Endothelial cell of umbilical vein (primary cell): Measurements from ENCODE around the gene PPFIA1.

ENCODE experiments used
- GATA2 ChIP-seq: IDR thresholded peaks from 2 replicates; pipeline ENCODE4 v1.7.0; 2011; ENCODE audit warnings: low read depth, mild to moderate bottlenecking, moderate library complexity, mixed read lengths, low read length; ENCODE audit not compliant: insufficient read length, insufficient read depth
- JUN ChIP-seq: IDR thresholded peaks from 2 replicates; pipeline ENCODE4 v1.6.1; 2011; ENCODE audit warnings: borderline replicate concordance, low read depth; ENCODE audit not compliant: insufficient read length, insufficient read depth
- MYC ChIP-seq: IDR thresholded peaks from one replicate; pipeline ENCODE4 v1.6.1; 2011; ENCODE audit warnings: mild to moderate bottlenecking, low read depth, low read length
- POLR2A ChIP-seq: IDR thresholded peaks from 2 replicates; pipeline ENCODE4 v1.6.1; 2012; ENCODE audit warnings: low read depth, mild to moderate bottlenecking, control low read depth, low read length
- POLR2AphosphoS5 ChIP-seq: IDR thresholded peaks from 2 replicates; pipeline ENCODE4 v1.6.1; 2012; ENCODE audit warnings: low read depth, mild to moderate bottlenecking, control low read depth, low read length, moderate library complexity; ENCODE audit not compliant: insufficient read depth
- TF ChIP-seq, protein P1 (sequence below), 2 donors: IDR thresholded peaks; 1 replicate in 1 of 2; 2 replicates in 1 of 2; pipeline ENCODE4 v1.5.1; 2011; ENCODE audit warnings: low read length in 2 of 2, mild to moderate bottlenecking in 2 of 2, moderate library complexity in 2 of 2, control low read depth in 1 of 2, inconsistent platforms in 1 of 2, low read depth in 1 of 2; ENCODE audit not compliant: insufficient read depth in 1 of 2; ENCODE audit errors: extremely low read depth in 1 of 2
- TF ChIP-seq, protein P2 (sequence below): IDR thresholded peaks from 2 replicates; pipeline ENCODE4 v1.6.1; 2011; ENCODE audit not compliant: insufficient read depth, insufficient read length

DNA sequence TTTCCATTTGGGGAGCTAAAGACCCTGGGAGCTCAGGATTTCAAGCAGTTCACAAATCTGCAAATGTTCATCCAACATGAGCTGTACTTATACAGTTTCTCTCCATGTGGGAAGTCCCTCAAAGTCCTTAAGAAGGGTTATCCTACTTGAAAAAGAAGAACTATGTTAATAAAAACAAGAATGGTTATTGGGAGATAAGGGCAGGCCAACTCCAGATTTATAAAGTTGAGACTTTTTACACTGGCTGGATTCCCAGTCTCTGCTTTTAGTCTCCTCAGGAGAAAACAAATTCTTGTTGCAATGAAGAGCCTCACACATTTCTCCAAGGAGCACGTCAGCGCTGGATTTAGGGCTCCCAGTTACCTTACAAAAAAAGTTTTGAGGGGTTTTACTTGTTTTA lies 93.7 kb downstream of the PPFIA1 start:
- TF ChIP-seq, protein P1, sequence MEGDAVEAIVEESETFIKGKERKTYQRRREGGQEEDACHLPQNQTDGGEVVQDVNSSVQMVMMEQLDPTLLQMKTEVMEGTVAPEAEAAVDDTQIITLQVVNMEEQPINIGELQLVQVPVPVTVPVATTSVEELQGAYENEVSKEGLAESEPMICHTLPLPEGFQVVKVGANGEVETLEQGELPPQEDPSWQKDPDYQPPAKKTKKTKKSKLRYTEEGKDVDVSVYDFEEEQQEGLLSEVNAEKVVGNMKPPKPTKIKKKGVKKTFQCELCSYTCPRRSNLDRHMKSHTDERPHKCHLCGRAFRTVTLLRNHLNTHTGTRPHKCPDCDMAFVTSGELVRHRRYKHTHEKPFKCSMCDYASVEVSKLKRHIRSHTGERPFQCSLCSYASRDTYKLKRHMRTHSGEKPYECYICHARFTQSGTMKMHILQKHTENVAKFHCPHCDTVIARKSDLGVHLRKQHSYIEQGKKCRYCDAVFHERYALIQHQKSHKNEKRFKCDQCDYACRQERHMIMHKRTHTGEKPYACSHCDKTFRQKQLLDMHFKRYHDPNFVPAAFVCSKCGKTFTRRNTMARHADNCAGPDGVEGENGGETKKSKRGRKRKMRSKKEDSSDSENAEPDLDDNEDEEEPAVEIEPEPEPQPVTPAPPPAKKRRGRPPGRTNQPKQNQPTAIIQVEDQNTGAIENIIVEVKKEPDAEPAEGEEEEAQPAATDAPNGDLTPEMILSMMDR (IDR thresholded peaks at IDR 0.05; ENCODE audit: extremely low read depth in 1 of 2, insufficient read depth in 1 of 2, low read depth in 1 of 2, low read length in 2 of 2), result no peak
- no peak for TF ChIP-seq POLR2AphosphoS5
- no peak for TF ChIP-seq JUN
- no peak for TF ChIP-seq POLR2A
- TF ChIP-seq MYC, result no peak
- TF ChIP-seq, protein P2, sequence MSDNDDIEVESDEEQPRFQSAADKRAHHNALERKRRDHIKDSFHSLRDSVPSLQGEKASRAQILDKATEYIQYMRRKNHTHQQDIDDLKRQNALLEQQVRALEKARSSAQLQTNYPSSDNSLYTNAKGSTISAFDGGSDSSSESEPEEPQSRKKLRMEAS, result no peak
- TF ChIP-seq GATA2, result no peak
